Endodermal cell (in vitro differentiated cells): ENCODE measurements around the gene HSDL1. TPM values are rescaled to one million over a fixed set of nuclear protein-coding genes. Genes with fewer than 3 reads are reported as not detected.

Experiments
- DNase-seq: peaks from one replicate; pipeline ENCODE4 v3.0.0-alpha.2; 2017
- H3K27ac ChIP-seq: 2 replicates; pipeline ENCODE4 v1.5.1; 2013; ENCODE audit warnings: mild to moderate bottlenecking, low read depth, low read length, moderate library complexity
- H3K27me3 ChIP-seq: 2 replicates; pipeline ENCODE4 v1.6.1; 2013; ENCODE audit warnings: mild to moderate bottlenecking, low read length, moderate library complexity; ENCODE audit not compliant: insufficient read depth, control insufficient read depth, poor library complexity, severe bottlenecking
- H3K36me3 ChIP-seq: 2 replicates; pipeline ENCODE4 v1.7.0; 2013; ENCODE audit warnings: mild to moderate bottlenecking, low read length, moderate library complexity; ENCODE audit not compliant: control insufficient read depth, insufficient read depth
- H3K4me1 ChIP-seq: one replicate; pipeline ENCODE4 v1.7.0; 2013; ENCODE audit warnings: low read length; ENCODE audit not compliant: control insufficient read depth, insufficient read depth
- H3K4me3 ChIP-seq: 2 replicates; pipeline ENCODE4 v1.5.1; 2013; ENCODE audit warnings: mild to moderate bottlenecking, low read length, moderate library complexity
- H3K9ac ChIP-seq: 2 replicates; pipeline ENCODE4 v1.6.1; 2013; ENCODE audit warnings: mild to moderate bottlenecking, low read length, moderate library complexity; ENCODE audit not compliant: poor library complexity, severe bottlenecking; ENCODE audit errors: extremely low read depth
- H3K9me3 ChIP-seq: 2 replicates; pipeline ENCODE4 v1.6.1; 2013; ENCODE audit warnings: mild to moderate bottlenecking, low read length, moderate library complexity; ENCODE audit not compliant: control insufficient read depth
- H3K27ac Mint-ChIP-seq: 2 replicates; pipeline ENCODE4 v1.8.0; 2020; ENCODE audit warnings: mixed read lengths
- H3K27me3 Mint-ChIP-seq: 2 replicates; pipeline ENCODE4 v1.8.0; 2021; ENCODE audit warnings: mild to moderate bottlenecking, mixed read lengths; ENCODE audit not compliant: insufficient read depth
- H3K36me3 Mint-ChIP-seq: 2 replicates; pipeline ENCODE4 v1.8.0; 2020; ENCODE audit warnings: low read depth, mixed read lengths
- H3K4me1 Mint-ChIP-seq: 2 replicates; pipeline ENCODE4 v1.8.0; 2020; ENCODE audit warnings: mixed read lengths
- H3K4me3 Mint-ChIP-seq: 2 replicates; pipeline ENCODE4 v1.8.0; 2020; ENCODE audit warnings: mild to moderate bottlenecking, moderate library complexity, mixed read lengths
- H3K9me3 Mint-ChIP-seq: 2 replicates; pipeline ENCODE4 v1.8.0; 2020; ENCODE audit warnings: mild to moderate bottlenecking, mixed read lengths
- CTCF ChIP-seq: fragments of 200-600 bp; sonication (generic); conservative IDR thresholded peaks from 2 replicates; pipeline ENCODE4 v1.5.0; 2021; ENCODE audit warnings: antibody characterized with exemption, mild to moderate bottlenecking
- WGBS, 2 experiments: methylation state at CpG; one replicate each; pipeline versions ENCODE4 v1.1.5 to v1.1.7; 2013; ENCODE audit warnings: missing lambda C conversion rate in 2 of 2, mixed read lengths in 1 of 2; ENCODE audit not compliant: insufficient coverage in 1 of 2, insufficient read length in 1 of 2; 5-methylcytosine and 5-hydroxymethylcytosine counted together
- total RNA-seq, 2 donors: library from RNA; stranded (reverse); fragmentation: NEBNext Ultra II Directional in 1 of 2; extraction: Animal tissue kit (Norgen Biotek cat#: 25700) in 1 of 2; gene quantifications; 2 replicates in 1 of 2; 3 replicates in 1 of 2; pipeline ENCODE4 v1.2.1, GENCODE V29; 2021

The HSDL1 gene
- total RNA-seq, 2 donors from 2014 or later = 49.5 to 68.3 TPM

- Mint-ChIP-seq H3K9me3 (no peaks in the 10 kb centered on the region), H3K27ac (no peak overlapping the region), H3K4me3 (no peak overlapping the region), H3K4me1 (no peaks in the 10 kb centered on the region), H3K27me3 (no peaks in the 10 kb centered on the region), H3K36me3 (peaks cover 78% of the 10 kb centered on the region)
- Histone ChIP-seq H3K4me3 (no peak overlapping the region), H3K36me3 (peaks cover 76% of the 10 kb centered on the region), H3K9me3 (no peaks in the 10 kb centered on the region), H3K27me3 (no peaks in the 10 kb centered on the region), H3K4me1 (no peaks in the 10 kb centered on the region), H3K27ac (no peak overlapping the region), H3K9ac (no peak overlapping the region)
- 93 to 96% methylated on average over 6 of the region's 6 CpGs for WGBS, 2 experiments
- DNase-seq = no peak
- TF ChIP-seq CTCF = no peak
Observed at GRCh38 chr16:84079664-84080063, 65.3 kb downstream of the HSDL1 start.

- H3K4me3 ChIP-seq = no peak overlapping the region
- H3K9me3 ChIP-seq = no peaks in the 10 kb centered on the region
- peaks cover 71% of the 10 kb centered on the region for H3K36me3 Mint-ChIP-seq
- no peaks in the 10 kb centered on the region for H3K27me3 Mint-ChIP-seq
- no peaks in the 10 kb centered on the region for H3K27me3 ChIP-seq
- no peaks in the 10 kb centered on the region for H3K4me1 Mint-ChIP-seq
- DNase-seq = no peak
- no peak overlapping the region for H3K27ac Mint-ChIP-seq
- TF ChIP-seq CTCF = no peak
- H3K27ac ChIP-seq = no peak overlapping the region
- H3K4me1 ChIP-seq = no peaks in the 10 kb centered on the region
- H3K9me3 Mint-ChIP-seq = no peaks in the 10 kb centered on the region
- no peak overlapping the region for H3K9ac ChIP-seq
- WGBS, 2 experiments = 94 to 99% methylated on average over 7 to 11 of the region's 11 CpGs
- no peak overlapping the region for H3K4me3 Mint-ChIP-seq
- H3K36me3 ChIP-seq = peaks cover 68% of the 10 kb centered on the region
Observed at GRCh38 chr16:84075376-84075775, 69.6 kb downstream of the HSDL1 start.

GRCh38 chr16:84074721-84075120, 70.3 kb downstream of the HSDL1 start:
- 92 to 97% methylated on average over 3 of the region's 3 CpGs for WGBS, 2 experiments

More at GRCh38 chr16:84074721-84075120, 70.3 kb downstream of the HSDL1 start:
- Mint-ChIP-seq H3K27ac (no peak overlapping the region), H3K36me3 (peaks cover 71% of the 10 kb centered on the region), H3K9me3 (no peaks in the 10 kb centered on the region), H3K4me3 (no peak overlapping the region), H3K27me3 (no peaks in the 10 kb centered on the region), H3K4me1 (no peaks in the 10 kb centered on the region)
- H3K36me3 ChIP-seq = peaks cover 68% of the 10 kb centered on the region
- no peak for TF ChIP-seq CTCF
- H3K9ac ChIP-seq = no peak overlapping the region
- no peaks in the 10 kb centered on the region for H3K27me3 ChIP-seq
- H3K27ac ChIP-seq = no peak overlapping the region
- H3K4me1 ChIP-seq = no peaks in the 10 kb centered on the region
- no peak for DNase-seq
- no peaks in the 10 kb centered on the region for H3K9me3 ChIP-seq
- H3K4me3 ChIP-seq = no peak overlapping the region

Other genes starting within 250 kb of the HSDL1 start
- gene MLYCD, start 246.1 kb downstream of the HSDL1 start, total RNA-seq = 10 to 100 TPM; 11.1 to 19.0 TPM
- 1 to 10 TPM; 1.6 to 2.7 TPM for gene OSGIN1, start 191.9 kb downstream of the HSDL1 start, total RNA-seq
- gene NECAB2, start 176.9 kb downstream of the HSDL1 start, total RNA-seq = 1 to 10 TPM; 2.7 to 3.3 TPM
- gene SLC38A8, start 102.4 kb downstream of the HSDL1 start, total RNA-seq = not detected
- 10 to 100 TPM; 59.7 to 62.9 TPM for gene MBTPS1, start 28.2 kb downstream of the HSDL1 start, total RNA-seq
- under 1 TPM; 0.59 to 0.66 TPM for gene DNAAF1, start 131 bp upstream of the HSDL1 start, total RNA-seq
- gene TAF1C, start 41.9 kb upstream of the HSDL1 start, total RNA-seq = 10 to 100 TPM; 92.0 to 99.8 TPM
- gene ADAD2, start 46.0 kb upstream of the HSDL1 start, total RNA-seq = not detected
- gene KCNG4, start 94.8 kb upstream of the HSDL1 start, total RNA-seq = not detected
- under 1 TPM in 1 of 2 donors, not detected in 1; 0.15 TPM for gene WFDC1, start 149.7 kb upstream of the HSDL1 start, total RNA-seq
- gene ATP2C2, start 223.4 kb upstream of the HSDL1 start, total RNA-seq = 1 to 10 TPM; 2.0 to 2.6 TPM